LNCaP clone FGC (cell line): ENCODE data around the gene SLC27A2.
"Not testable (repeated sequence)": the region's sequence is repeated elsewhere in the genome, so short reads cannot be mapped to it uniquely, and the experiment has no call there.

Source experiments
- DNase-seq: peaks from one replicate; pipeline ENCODE4 v3.0.0-alpha.2; 2011; ENCODE audit warnings: low read depth
- H3K4me3 ChIP-seq: 2 replicates; pipeline ENCODE4 v1.5.1; 2011; ENCODE audit warnings: mild to moderate bottlenecking, low read depth, low read length, control low read depth
- CTCF ChIP-seq: IDR thresholded peaks from 2 replicates; pipeline ENCODE4 v1.5.1; 2012; ENCODE audit warnings: mild to moderate bottlenecking; ENCODE audit not compliant: control insufficient read depth, insufficient read depth; ENCODE audit errors: extremely low read depth

The SLC27A2 gene

DNA sequence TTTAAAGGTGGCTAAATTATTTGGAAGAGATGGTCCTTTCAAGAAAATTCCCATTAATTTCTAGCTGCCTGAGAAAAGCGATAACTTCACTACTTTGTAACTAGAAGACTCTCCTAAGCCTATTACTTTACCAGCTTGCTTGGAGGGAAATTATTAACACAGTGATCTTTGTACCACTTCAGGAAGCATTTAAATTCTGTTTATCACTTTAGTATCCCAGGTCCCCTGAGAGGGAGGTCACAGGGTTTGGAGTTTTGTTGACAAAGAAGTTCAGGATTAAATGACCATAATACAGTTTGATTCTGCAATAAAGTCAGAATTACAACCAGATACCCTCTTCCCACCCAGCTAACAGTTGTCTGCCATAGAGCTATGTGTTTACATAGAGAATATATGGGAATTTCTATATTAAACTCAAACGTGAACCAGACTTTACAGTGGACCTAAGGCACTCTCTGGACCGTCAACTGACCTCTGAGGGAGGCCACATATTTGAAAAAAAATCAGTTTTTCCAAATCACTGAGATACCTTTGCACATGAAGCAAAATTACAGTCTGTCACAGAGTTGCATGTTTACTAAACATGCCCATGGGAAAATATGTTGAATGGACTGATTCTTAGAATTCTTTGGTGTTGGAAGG, 3.0 kb downstream of the SLC27A2 start:
- no peak for TF ChIP-seq CTCF
- DNase-seq = no peak
- H3K4me3 ChIP-seq = no peak overlapping the region

DNA sequence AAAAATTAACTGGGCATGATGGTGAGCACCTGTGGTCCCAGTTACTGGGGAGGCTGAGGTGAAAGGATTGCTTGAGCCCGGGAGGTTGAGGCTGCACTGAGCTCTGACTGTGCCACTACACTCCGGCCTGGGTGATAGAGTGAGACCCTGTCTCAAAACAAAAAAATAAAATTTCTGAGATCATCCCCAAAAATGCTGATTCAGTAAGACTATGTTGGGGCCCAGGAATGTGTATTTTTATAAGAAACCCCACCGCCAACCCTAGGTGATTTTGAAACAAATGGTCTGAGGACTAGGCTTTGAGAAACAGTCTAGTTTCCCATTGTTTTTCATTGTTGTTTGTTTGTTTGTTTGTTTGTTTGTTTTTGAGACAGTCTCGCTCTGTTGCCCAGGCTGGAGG, 4.1 kb downstream of the SLC27A2 start:
- no peak for DNase-seq
- H3K4me3 ChIP-seq = no peak overlapping the region

GRCh38 chr15:50186752-50187151, 4.8 kb downstream of the SLC27A2 start:
- no peak overlapping the region for H3K4me3 ChIP-seq
- no peak for DNase-seq
- no peak for TF ChIP-seq CTCF

More for the DNA sequence above, 4.1 kb downstream of the SLC27A2 start:
- TF ChIP-seq CTCF = no peak

- no peak for DNase-seq
- no peak overlapping the region for H3K4me3 ChIP-seq
- TF ChIP-seq CTCF = no peak
Observed at GRCh38 chr15:50187525-50187924, 5.5 kb downstream of the SLC27A2 start.

DNA sequence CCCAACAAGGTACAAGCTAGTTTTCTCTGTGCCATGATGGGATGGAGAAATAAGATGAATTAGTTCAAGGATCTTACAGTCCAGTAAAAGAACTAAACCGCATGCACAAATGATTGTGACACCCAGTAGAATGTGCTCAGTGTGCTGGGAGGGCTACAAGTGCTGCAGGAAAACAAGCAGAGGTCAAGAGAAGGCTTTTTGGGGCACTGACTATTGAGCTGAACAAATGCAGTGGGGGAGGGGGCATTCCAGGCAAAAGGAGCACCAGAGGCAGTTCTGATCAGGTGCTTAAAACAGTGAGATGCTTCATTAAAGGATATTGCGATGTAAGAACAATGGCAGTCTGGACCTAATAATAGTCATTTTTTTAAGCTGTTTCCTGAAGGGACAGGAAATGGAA, 6.0 kb downstream of the SLC27A2 start:
- no peak for TF ChIP-seq CTCF
- no peak overlapping the region for H3K4me3 ChIP-seq
- DNase-seq = no peak

GRCh38 chr15:50188793-50189192, 6.8 kb downstream of the SLC27A2 start:
- not testable (repeated sequence) for H3K4me3 ChIP-seq, DNase-seq

GRCh38 chr15:50189633-50190032, 7.6 kb downstream of the SLC27A2 start:
- no peak for TF ChIP-seq CTCF
- no peak for DNase-seq

More at GRCh38 chr15:50189633-50190032, 7.6 kb downstream of the SLC27A2 start:
- H3K4me3 ChIP-seq = no peak overlapping the region
